Right lobe of liver (tissue), 4 donors: ENCODE data around the gene FBXO17.

Experiments
- POLR2A ChIP-seq: fragments of 450-650 bp; IDR thresholded peaks from one replicate; pipeline ENCODE4 v1.6.1; 2017; ENCODE audit warnings: antibody characterized with exemption, mild to moderate bottlenecking
- TF ChIP-seq, protein P1 (sequence below), 4 donors: fragments of 200-600 bp in 3 of 4; fragments of 450-650 bp in 1 of 4; IDR thresholded peaks; one replicate each; pipeline versions ENCODE4 v1.5.1 to v1.8.0; 2016 to 2022; ENCODE audit warnings: antibody characterized with exemption in 4 of 4, mild to moderate bottlenecking in 2 of 4
- donor health status: DM: no; HTN: no; CAD: no.
- donor health status: DM: no; HTN: no; CAD: no.
- donor health status: DM: no; HTN: yes; CAD: no.

DNA sequence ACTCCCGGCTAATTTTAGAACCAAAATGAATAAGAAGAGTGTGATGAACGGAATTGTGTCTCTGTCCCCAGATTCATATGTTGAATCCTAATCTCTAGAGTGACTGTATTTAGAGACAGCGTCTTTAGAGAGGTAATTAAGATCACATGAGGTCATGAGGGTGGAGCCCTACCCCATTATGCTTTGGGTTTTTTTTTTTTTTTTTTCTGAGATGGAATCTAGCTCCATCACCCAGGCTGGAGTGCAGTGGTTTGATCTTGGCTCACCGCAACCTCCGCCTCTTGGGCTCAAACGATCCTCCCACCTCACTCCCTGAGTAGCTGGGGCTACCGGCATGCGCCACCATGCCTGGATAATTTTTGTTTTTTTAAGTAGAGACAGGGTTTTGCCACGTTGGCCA lies 28.9 kb upstream of the FBXO17 start:
- TF ChIP-seq, protein P1, sequence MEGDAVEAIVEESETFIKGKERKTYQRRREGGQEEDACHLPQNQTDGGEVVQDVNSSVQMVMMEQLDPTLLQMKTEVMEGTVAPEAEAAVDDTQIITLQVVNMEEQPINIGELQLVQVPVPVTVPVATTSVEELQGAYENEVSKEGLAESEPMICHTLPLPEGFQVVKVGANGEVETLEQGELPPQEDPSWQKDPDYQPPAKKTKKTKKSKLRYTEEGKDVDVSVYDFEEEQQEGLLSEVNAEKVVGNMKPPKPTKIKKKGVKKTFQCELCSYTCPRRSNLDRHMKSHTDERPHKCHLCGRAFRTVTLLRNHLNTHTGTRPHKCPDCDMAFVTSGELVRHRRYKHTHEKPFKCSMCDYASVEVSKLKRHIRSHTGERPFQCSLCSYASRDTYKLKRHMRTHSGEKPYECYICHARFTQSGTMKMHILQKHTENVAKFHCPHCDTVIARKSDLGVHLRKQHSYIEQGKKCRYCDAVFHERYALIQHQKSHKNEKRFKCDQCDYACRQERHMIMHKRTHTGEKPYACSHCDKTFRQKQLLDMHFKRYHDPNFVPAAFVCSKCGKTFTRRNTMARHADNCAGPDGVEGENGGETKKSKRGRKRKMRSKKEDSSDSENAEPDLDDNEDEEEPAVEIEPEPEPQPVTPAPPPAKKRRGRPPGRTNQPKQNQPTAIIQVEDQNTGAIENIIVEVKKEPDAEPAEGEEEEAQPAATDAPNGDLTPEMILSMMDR (IDR thresholded peaks at IDR 0.05): no peak
- TF ChIP-seq POLR2A: no peak
